SKM-1 (cell line): ENCODE data around the gene PRR19.

Experiments used
- DNase-seq: peaks from one replicate; lab custom pipeline; 2025; ENCODE audit not compliant: unreplicated experiment; lab: John Stamatoyannopoulos, UW

Gene PRR19

DNA sequence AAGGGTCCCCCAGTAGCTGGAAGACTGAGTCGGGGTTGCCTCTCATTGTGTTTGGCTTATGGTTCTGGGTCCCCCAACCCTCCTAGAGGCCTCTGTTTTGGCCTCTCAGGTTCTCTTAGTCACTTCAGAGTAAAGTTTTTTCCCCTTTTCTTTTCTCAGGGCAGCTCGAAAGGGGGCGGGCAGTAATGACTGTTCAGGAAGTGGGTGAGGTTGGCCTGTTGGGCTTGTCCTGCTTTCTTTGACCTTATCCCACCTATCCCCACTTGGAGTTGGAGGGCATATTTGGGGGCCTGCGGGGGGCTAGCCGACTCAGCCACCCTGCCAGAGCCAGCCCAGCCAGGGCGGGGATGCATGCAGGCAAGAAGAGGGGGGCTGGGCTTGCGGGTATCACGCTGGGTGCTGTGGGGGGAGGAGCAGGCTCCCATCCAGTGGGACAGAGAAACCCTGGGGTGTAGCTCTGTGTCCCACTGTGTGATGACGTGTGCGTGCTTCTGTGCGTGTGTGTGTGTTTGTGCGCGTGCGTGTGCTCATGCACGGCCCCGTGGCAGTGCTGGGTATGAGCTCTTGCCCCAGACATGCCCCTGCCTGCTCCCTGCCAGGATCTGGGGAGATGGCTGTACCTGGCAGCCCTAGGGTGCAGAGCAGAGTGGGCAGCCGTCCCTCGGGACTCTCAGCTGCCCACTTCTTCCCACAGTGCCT is 31.4 kb upstream of the PRR19 start:
- no peak for DNase-seq

DNA sequence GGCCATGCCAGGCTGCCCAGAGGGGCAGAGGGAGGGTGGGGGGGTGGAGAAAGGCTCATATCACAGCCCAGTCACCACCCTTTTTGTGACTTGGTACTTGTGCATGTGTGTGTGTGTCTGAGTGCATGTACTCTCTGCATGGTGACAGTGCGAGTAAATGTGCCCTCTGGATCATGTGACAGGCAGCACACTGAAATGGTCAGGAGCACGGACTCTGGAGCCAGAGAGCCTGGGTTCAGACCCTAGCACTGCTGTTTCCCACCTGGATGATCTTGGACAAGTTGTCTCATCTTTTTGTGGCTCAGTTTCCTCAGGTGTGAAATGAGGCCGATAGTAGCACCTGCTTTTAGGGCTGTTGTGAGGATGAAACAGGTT is 30.9 kb upstream of the PRR19 start:
- DNase-seq = no peak

DNA sequence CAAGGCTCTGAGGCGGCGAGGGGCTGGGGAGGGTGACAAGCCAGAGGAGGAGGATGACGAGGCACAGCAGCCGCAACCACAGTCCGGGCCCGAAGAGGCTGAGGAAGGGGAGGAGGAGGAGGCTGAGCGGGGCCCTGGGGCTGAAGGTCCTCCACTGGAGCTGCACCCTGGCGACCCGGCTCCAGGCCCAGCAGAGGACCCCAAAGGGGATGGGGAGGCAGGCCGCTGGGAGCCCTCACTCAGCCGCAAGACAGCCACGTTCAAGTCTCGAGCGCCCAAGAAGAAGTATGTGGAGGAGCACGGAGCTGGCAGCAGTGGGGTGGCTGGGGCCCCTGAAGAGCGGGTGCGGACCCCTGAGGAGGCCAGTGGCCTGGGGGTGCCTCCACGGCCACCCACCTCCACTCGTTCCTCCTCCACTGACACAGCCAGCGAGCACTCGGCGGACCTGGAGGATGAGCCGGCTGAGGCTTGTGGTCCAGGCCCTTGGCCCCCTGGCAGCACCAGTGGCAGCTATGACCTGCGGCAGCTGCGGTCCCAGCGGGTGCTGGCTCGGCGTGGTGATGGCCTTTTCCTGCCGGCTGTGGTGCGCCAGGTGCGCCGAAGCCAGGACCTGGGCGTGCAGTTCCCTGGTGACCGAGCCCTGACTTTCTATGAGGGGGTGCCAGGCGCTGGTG is 29.9 kb upstream of the PRR19 start:
- DNase-seq = no peak

DNA sequence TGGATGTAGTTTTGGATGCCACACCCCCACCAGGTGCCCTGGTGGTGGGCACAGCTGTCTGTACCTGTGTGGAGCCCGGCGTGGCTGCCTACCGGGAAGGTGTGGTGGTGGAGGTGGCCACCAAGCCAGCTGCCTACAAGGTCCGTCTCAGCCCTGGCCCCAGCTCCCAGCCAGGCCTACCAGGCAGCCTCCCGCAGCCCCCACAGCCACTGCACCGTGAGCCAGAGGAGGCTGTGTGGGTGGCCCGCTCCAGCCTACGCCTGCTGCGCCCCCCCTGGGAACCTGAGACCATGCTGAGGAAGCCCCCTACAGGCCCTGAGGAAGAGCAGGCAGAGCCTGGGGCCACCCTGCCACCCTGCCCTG is 29.4 kb upstream of the PRR19 start:
- DNase-seq = no peak

DNA sequence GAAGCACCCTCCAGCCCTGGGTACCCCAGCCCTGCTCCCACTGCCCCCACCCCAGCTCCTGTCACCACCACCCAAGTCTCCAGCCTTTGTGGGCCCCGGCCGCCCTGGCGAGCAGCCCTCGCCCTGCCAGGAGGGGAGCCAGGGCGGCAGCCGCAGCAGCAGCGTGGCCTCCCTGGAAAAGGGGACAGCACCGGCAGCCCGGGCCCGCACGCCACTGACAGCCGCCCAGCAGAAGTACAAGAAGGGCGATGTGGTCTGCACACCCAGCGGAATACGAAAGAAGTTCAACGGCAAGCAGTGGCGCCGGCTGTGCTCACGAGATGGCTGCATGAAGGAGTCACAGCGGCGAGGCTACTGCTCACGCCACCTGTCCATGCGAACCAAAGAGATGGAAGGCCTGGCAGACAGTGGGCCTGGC is 28.9 kb upstream of the PRR19 start:
- DNase-seq = no peak

DNA sequence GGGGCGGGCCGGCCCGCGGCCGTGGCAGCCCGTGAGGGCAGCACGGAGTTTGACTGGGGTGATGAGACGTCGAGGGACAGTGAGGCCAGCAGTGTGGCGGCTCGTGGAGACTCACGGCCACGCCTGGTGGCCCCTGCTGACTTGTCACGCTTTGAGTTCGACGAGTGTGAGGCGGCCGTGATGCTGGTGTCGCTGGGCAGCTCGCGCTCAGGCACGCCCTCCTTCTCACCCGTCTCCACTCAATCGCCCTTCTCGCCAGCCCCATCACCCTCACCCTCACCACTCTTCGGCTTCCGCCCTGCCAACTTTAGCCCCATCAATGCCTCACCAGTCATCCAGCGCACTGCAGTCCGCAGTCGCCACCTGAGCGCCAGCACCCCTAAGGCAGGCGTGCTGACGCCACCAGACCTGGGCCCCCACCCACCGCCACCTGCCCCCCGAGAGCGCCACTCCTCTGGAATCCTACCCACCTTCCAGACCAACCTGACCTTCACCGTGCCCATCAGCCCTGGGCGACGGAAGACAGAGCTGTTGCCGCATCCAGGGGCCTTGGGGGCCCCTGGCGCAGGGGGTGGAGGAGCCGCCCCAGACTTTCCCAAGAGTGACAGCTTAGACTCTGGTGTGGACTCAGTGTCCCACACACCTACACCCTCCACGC is 28.4 kb upstream of the PRR19 start:
- DNase-seq = no peak

DNA sequence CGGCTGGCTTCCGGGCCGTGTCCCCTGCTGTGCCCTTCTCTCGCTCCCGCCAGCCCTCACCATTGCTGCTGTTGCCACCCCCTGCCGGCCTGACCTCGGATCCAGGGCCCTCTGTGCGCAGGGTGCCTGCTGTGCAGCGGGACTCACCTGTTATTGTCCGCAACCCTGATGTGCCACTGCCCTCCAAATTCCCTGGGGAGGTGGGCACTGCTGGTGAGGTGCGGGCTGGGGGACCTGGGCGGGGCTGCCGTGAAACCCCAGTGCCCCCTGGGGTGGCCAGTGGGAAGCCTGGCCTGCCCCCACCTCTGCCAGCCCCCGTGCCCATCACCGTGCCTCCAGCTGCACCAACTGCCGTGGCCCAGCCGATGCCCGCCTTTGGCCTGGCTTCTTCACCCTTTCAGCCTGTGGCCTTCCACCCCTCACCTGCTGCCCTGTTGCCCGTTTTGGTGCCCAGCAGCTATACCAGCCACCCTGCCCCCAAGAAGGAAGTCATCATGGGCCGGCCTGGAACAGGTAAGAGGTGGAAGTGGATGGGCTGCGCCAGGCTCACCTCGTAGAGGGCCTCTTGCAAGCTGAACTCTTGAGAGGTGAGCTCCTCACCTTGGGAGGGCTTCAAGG is 27.8 kb upstream of the PRR19 start:
- DNase-seq = no peak

DNA sequence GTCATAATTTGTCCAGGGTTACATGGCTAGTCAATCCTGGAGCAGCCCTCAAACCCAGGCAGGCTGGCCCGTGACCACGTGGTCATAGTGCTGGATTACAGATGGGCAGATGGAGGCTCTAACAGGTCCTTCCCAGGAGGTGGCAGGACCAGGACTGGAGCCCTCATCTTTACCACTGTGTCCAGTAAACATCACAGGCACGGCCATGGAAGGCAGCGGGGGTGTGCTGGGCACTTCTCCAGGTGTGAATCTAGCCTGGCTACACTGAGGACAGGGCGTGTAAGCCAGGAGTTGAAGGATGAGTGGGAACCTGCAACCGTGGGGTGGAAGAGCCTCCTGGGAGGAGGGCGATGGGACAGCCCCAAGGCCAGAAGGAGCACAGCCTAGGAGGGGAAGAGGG is 26.8 kb upstream of the PRR19 start:
- no peak for DNase-seq

DNA sequence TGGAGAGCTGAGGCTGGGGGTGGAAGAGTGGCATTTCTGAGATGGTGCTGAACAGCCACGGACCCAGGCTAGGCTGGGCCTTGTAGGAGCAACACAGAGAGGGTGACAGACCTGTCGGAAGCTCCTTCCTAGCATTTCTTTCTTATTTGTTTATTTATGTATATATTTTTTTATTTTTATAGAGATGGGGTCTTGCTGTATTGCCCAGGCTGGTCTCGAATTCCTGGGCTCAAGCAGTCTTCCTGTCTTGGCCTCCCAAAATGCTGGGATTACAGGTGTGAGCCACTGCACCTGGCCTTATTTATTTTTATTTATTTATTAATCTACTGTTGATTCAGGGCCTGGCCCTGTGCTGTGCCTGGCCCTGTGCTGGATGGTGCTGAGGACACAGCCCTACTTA is 26.4 kb upstream of the PRR19 start:
- no peak for DNase-seq

DNA sequence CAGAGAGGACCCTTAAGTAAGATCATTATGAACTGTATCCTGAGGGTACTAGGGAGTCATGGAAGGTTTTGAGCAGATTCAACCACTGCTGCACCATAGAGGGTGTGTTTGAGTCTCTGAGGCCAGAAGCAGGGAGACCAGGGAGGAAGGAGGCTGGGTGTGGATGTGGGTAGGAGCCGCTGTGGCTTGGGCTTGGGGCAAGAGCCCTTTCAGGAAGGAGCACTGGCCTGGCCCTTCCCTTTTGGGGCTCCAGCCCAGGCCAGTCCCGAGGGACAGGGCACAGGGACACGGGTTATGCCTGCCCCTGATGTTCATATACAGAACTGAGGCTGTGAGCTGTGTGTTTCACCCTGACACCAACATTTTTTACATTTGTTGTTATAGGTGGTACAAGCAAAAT is 25.6 kb upstream of the PRR19 start:
- no peak for DNase-seq

DNA sequence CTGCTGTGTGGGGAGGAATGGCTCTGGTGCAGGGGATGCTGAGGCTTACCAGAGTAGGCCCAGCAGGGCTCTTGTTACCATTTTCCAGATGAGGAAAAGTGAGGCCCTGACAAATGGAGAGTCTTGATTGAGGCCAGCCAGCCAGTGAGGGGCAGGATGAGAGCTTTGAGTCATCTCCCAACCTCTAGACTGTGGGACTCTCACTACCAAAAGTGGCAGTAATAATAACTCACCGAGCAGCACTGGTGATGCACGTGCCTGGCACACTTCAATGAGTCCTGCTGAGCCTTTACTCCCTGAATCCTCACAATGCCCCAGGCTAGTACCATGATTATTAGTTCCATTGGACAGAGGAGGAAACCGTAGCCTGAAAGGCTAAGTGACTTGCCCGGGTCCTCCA is 25.1 kb upstream of the PRR19 start:
- no peak for DNase-seq

DNA sequence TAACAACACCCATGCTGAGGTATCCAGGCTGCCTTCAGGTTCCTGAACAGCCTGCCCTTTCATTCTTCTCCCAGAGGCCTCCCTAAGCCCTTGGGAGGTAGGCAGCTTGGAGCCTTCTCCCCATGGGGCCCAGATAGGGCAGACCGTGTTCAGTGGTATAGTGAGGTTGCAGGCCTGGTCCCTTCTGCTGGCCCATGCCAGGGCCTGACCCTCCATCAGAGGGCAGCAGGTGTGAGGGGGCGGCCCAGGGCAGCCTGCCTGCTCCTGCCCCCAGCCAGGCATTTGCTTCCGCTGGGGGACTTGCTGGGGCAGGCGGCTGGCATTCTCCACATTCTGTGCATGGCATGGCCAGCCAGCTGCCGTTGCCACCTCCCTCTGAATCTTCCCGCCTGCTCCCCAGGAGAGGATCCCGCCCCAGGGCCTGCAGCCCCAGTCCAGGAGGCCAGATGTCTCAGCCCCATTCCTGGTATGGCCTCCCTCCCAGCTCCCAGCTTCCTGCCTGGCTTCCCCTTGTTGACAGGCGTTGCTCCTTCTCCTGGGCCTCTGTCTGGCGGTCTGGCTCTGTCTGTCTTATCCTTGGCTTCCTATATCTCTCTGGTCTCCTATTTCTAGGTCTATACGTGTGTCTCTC is 24.0 kb upstream of the PRR19 start:
- no peak for DNase-seq

DNA sequence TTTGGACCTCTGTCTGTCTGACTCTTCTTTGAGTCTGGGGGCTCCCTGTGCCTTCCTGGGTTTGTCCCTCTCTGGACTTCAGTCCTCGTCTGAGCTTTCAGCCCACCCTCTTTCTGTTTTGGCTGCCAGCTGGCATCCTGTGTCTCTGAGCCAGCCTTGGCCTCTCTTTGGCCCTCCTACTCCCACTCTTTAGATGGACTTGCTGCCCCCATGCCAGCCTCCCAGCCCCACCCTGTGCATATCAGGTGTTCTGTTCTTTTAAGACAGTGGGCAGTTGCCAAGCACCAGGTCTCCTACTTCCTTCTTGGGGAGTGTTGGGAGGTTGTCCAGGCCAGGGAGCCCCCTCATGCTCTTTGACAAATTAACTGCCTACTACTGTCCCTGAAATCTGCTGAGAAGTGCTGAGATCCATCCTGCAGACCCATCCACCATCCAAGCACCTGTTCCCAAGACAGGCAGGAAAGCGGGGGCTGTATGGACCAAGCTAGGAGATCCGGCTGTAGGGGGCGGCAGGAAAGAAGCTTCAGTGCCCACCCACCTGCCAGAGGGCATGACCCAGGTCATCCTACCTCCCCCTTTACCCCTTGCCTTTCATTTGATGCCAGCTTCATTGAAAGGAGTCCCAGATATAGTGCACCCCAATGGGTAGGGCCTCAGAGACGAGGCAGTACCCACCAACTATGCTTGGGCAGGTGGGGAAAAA is 23.3 kb upstream of the PRR19 start:
- DNase-seq = no peak

DNA sequence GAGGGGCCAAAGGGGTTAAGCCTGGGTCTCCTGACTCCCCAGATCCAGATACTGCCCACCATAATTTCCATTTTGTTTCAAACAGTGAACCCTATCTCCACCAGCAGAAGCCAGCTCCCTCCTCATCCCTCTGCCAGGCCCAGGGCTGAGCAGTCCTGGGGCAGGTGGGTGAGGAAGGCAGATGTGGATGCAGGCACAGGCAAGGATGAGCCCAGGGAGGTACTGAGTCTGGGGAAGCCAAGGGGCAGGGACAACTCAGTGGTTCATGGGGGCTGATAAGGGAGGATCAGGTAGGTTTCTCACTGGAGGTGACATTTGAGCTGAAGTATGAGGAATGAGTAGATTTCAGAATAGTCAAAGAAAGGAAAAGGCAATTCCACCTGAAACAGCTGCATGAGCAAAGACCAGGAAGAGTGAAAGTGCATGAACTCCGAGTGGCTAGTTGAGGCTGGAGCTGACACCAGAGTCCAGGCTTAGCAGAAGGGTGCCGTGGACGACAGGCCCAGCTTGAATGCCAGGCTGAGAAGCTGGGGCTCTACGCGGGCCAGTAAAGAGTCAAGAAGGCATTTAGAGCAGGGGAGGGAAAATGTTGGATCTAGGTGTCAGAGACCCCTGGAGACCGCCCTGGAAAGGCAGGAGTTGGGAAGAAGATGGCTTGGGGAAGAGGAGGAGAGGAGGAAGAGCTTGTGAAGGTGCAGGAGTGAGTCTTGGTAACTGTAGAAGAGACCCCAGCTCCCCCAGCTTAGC is 22.6 kb upstream of the PRR19 start:
- DNase-seq = no peak

DNA sequence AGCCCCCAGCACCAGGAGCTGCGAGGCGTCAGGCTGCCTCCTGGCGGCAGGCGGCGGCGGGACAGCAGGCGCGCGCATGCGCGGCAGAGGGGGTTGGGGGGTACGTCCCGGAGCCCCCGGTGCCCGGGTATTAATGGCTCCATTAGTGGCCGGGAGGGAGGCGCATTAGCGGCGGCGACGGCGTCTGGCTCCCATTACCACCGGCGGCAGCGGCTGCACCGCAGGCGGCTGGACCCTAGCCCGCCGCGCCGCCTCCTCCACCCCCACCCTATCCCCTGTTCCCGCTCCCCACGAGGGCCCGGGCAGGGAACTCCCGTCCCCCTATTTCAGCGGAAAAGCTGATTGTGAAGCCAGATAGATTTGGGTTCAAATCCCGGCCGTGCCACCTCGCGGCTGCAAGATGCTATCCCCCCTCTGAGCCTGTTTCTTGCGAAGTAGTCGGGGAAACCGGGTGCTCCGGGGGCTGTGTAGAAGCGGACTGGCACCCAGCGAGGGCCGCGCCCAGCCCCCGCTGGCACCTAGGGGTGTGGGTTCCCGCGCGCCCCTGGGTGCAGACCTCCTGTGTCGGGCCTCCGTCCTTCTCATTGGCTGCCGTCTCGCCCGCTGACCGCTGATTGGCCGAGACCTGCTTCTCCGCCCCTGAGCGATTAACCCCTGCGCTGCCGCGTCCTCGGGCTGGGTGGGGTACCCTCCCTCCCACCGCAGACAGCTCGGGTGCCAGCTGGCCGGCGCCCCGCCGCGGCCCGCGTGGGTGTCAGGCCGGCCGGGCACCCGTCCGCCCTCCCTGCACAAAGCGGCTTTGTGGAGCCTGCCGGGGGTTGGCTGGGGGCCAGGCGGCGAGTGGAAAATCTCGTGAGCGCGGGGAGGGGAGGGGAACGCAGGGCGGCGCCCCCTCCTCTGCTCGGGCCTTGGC is 21.8 kb upstream of the PRR19 start:
- DNase-seq = no peak

DNA sequence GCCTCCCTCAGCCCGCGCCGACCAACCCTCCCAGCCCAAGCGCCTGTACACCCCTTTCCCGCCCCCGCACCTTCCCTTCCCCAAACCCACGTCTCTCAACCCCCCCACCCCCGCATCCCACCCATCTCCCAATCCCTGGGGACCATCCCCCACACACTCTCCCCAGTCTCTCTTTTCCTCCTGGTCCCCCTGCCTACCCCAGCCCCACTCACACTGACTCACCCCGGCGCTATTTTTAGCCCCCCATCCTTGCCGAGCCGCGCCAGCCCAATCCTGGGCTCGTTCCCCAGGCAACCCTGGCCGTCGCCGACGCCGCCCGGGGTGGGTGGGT is 21.2 kb upstream of the PRR19 start:
- no peak for DNase-seq

DNA sequence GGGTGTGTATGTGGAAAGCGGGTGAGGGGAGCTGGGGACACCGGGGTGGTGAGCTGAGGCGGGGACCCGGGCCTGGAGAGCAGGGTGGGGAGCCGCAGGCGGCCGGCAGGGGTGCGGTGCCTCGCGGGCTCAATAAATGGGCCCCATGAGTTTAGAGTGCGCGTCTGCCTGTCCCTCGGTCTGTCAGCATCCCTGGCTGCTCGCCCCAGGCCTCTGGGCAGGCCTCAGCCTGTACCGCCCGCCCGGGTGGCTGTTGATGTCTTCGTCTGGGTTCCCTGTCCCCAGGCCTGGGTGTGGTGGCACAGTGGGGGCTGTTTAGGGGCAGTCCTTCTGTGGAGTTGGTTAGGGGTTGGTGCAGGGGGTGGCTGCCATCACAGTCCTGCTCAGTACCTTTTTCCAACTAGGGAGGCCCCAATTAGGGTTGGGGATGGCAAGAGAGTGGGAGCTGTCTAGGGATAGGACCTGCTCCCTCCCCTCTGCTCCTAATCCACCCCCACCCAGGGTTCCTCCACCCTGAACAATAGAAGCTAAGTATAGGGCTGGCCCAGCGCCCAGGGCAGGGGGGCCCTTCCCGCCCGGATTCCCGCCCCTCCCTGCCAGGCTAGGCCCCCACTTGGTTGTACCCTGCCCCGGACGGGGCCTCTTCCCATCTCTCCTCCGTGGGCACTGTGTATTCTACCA is 20.6 kb upstream of the PRR19 start:
- DNase-seq = no peak

DNA sequence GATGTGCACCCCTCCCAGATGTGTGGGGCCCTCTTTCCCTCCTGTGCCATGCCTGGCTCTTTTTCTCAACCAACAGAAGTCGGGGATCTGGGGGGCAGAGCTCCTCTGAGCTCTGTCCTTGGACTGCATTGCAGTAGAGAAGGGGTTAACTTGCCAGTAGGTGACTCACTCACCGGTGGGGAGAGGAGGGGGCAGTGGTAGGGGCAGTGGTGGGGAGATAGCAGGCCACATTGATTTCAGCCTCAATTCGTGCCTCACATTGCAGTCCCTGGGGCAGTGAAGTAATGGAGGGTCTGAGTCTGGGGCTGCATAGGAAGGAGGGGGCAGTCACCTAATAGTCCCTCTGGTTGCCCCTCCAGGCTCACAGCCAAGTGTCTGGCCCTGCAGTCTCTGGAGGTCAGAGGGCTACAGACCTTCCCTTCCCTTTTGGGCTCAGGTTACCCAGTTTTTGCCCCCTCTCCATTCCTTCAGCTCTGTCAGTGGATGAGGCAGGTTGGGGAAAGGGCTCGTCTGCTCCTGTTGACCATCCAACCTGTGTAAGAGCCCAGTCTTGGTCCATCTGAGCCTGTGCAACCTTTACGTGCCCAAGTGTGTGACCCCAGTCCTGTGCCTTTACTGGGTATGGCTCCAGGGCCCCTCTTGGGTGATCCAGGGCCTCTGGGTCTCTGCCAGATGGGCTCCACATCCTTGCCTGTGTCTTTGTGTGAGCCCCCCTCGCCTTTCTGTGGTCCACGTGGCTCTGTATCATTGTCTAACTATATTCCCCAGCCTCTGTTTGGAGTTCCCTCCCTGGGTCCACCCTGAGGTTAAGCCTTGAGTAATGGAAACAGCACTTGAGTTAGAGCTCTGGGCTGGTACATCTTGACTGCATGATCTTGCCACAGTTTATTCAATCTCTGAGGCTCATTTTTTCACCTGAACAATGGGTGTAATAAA is 19.8 kb upstream of the PRR19 start:
- no peak for DNase-seq
